Activated CD4-positive, CD25-positive, alpha-beta regulatory T cell treated with anti-CD3 and anti-CD28 coated beads, Interleukin-2, amount 50 U/mL, for 24 hours (primary cell): ENCODE data around the gene POMP.

ENCODE experiments used
- ATAC-seq, 2 donors: fragments of 150-1000 bp; cut with Tn5 transposase; one replicate each; pipeline ENCODE4 v1.10.0; 2021; ENCODE audit warnings: mild to moderate bottlenecking in 1 of 2, moderate library complexity in 1 of 2

Gene POMP

DNA sequence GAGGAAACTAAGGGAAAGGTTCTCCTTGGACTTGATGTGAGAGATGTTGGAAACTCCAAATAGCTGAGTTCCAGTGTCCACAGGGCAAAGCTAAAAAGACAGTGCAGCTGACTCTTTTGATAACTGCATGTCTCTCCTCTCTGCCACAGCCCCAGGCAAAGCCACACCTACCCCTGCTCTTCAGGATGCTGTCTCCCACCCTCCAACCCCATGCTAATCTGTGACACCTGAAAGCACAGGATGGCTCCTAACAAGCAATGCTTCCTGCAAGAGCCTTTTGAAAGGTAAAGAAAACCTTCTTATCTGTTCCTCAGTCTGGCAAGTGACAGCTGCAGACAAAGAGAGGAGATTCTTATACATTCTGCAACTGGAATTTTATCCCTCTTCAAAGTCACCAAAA, 45.4 kb downstream of the POMP start:
- no peak for ATAC-seq

- no peak for ATAC-seq
These were observed 46.0 kb downstream of the POMP start for GRCh38 chr13:28704919-28705318.

DNA sequence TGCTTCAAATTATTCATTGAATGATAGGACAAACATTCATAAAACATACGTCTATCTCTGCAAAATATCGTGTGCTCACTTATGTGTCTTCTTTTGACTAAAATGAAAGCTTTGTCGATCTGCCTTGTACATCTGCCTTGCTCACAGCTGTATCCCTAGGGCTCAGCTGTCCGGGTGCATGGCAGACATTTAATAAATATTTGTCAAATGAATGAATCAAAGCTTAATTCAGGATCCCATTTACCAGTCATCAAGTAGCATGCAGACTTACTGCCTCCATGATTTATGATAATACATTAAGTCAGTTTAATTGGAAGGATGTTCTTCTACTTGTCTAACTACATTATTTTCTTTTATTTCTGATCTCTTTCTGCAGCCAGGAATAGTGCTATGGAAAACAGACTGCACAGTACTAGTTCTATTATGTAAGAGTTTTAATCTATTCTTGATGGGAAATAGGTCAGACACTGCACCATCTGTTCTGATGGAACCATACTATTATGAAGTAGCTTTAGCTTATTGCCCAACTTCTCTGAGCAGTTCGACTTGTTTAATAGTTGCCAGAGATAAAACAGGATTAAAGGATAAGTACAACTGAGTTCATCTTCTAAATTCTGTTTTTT, 46.6 kb downstream of the POMP start:
- no peak for ATAC-seq

DNA sequence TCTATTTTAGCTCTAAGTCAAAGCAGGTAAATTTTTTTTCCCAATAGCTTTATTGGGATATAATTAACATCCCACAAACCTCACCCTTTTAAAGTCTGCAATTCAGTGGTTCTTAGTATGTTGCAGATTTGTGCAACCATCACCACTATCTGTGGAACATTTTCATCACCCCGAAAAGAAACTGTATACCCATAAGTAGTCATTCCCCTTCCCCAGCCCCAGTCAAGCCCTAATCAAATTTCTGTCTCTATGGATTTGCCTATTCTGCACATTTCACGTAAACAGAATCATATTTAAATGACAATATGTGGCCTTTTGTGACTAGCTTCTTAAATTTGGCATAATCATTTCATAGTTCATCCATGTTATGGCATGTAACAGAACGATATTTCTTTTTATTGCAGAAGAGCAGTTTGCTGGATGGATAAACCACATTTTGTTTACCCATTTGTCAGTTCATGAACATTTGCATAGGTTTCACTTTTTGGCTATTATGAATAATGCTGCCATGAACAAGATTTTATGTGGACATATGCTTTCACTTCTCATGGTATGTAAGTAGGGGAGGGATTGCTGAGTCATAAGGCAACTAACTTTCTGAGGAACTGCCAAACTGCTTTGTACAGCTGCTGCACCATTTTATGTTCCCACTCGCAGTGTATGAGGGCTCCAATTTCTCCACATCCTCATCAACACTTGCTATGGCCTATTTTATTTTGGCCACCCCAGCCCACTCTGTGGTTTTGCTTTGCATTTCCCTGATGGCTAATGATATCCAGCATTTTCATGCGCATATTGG, 48.9 kb downstream of the POMP start:
- peak; percentile 56 to 68 for ATAC-seq

- no peak for ATAC-seq
These were observed 51.2 kb downstream of the POMP start for GRCh38 chr13:28710161-28710560.

- no peak for ATAC-seq
These were observed 55.7 kb downstream of the POMP start for GRCh38 chr13:28714651-28715050.

DNA sequence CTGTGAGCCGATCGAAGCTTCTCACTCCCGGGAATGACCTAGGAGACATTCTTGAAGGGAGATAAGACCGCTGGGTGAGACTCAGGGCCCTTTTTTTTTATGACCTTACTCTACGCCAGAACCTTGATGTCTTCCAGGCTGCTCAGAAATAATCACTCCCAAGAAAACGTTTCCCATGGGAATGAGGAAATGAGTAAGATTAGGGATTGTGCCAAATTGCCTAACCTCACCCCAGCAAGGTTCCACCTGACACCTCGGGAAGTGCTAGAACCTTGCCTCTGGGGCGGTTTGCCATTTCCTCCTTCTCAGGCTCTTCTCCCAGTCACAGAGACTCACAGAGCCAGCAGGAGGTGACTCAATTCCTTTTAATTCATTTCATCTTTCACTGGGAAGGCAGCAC, 57.6 kb downstream of the POMP start:
- no peak for ATAC-seq

DNA sequence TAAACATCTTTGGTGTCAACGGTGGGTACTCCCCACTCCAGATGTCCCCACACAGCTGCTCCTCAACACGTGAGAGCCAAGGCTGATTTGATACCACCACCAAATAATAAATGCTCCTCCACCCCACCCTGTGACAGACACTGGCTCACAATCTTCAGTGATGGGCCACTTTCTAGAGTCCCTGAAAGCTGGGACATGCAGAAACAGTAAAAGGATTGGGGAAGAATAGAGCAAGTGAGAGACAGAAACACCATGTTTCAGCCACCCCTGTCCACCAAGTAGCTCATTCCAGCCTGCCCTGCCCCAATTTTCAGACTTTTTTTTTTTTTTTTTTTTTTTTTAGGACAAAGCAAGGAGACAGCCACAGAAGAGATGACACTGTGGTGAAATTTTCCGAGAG, 58.2 kb downstream of the POMP start:
- ATAC-seq = no peak

- no peak for ATAC-seq
These were observed 59.2 kb downstream of the POMP start for GRCh38 chr13:28718196-28718542.

- peak; percentile 100 for ATAC-seq
These were observed 59.8 kb downstream of the POMP start, which contains the start of gene SLC46A3 for GRCh38 chr13:28718543-28719226. SLC46A3 (minus strand) TSS chr13:28718970; CDS start chr13:28717998, 972 bp downstream.

DNA sequence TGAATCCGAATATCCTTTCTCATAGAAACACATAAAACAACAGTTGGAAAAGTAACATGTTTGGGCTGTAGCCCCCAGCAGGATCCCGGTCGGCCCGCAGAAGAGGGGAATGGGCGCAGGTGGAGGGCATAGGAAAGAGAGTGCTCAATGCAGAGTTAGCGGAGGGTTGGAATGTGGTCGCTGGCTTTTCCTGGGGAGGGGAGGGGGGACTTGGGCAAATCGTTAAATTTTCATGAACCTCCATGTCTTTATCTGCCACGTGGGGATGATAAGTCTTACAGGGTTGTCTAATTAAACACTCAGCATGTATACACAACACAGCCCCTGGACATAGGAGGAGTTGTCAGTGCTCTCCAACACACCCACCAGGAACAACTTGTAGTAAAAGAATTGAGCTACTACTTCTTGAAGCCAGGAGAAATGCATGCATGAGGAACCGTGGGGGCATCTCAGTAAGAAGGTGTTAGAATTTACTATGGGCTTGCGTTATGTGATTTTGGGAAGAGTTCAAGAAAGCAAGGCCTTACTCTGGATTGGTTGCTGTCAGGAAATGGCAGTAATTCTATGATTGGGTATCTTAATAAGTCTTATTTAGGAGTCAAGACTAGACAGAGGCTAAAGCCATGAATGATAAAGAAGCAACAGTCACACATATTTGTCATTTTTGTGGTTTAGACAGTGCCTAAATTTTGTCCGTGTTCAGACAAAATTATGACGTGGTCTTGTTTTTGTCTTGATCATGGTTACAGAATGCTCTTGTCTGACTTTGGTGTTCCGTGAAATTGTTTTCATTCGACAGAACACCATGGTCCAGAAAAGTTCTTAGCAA, 60.5 kb downstream of the POMP start:
- no peak for ATAC-seq

DNA sequence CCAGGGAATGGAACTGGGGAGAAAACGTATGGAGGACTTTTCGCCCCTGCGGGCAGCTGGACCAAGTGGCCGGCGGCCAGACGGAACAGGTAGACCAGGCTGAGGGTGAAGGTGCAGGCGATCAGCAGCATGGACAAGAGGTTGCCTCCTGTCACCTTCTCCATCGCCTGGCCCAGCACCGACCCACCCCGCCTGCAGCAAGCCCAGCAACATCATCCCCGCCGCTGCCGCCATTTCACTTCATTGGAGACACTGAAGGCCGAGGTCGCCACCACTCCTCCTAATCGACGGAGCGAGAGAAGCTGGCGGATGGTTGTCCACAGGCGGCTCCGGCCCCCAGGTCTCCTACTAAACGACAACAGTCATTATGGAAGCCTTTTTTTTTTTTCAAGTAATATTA, 64.9 kb downstream of the POMP start:
- ATAC-seq = no peak

DNA sequence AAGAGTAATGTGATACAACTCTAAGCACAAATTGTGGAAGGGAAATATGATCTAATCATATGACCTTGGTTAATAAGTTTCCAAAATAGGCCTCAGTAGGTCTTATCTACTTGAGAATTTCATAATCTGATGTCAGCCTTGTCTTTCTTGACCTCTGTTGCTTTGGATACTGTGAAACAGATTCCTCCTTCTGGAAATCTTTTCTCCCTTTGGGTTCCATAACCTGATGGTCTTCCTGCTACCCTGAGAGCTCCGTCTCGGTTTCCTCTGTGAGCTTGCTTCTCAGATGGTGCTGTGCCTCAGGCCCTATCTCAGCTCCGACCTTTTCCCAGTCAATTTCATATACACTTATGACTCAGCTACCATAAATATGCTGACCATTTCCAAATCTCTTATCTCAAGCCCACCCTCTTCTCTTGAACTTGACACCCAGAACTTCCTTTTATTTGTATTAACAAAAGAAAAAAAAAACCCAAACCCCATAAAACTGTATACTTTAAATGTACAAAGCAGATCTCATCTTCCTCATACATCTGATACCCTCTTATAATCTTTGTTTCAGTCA, 66.2 kb downstream of the POMP start:
- ATAC-seq = no peak
